ENCODE results near the gene FRA10AC1. TPM values are rescaled to one million over a fixed set of nuclear protein-coding genes. Genes with fewer than 3 reads are reported as not detected.
A peak's percentile ranks its signal among the peaks of the same experiment; 100 is the strongest.

The FRA10AC1 gene
- total and polyA plus RNA-seq, 2 of the 13 experiments (the other 11 are each of a cell fraction or from before 2014, with no cell fraction given) = 5.3 to 7.4 TPM

- peak; percentile 68; the same call in 1 of the 2 replicates for TF ChIP-seq PITX1 (CRISPR knock-in tag; IDR thresholded peaks at IDR 0.05)
- peak; percentile 97 for TF ChIP-seq KAT8 (CRISPR knock-in tag; IDR thresholded peaks at IDR 0.05)
- TF ChIP-seq KLF11 (CRISPR knock-in tag; IDR thresholded peaks at IDR 0.05) = no peak
- TF ChIP-seq TFDP2 (CRISPR knock-in tag; IDR thresholded peaks at IDR 0.05) = peak; percentile 80
- TF ChIP-seq, protein P1, sequence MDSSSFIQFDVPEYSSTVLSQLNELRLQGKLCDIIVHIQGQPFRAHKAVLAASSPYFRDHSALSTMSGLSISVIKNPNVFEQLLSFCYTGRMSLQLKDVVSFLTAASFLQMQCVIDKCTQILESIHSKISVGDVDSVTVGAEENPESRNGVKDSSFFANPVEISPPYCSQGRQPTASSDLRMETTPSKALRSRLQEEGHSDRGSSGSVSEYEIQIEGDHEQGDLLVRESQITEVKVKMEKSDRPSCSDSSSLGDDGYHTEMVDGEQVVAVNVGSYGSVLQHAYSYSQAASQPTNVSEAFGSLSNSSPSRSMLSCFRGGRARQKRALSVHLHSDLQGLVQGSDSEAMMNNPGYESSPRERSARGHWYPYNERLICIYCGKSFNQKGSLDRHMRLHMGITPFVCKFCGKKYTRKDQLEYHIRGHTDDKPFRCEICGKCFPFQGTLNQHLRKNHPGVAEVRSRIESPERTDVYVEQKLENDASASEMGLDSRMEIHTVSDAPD (CRISPR knock-in tag; IDR thresholded peaks at IDR 0.05) = peak; percentile 83
- TF ChIP-seq, protein P2, sequence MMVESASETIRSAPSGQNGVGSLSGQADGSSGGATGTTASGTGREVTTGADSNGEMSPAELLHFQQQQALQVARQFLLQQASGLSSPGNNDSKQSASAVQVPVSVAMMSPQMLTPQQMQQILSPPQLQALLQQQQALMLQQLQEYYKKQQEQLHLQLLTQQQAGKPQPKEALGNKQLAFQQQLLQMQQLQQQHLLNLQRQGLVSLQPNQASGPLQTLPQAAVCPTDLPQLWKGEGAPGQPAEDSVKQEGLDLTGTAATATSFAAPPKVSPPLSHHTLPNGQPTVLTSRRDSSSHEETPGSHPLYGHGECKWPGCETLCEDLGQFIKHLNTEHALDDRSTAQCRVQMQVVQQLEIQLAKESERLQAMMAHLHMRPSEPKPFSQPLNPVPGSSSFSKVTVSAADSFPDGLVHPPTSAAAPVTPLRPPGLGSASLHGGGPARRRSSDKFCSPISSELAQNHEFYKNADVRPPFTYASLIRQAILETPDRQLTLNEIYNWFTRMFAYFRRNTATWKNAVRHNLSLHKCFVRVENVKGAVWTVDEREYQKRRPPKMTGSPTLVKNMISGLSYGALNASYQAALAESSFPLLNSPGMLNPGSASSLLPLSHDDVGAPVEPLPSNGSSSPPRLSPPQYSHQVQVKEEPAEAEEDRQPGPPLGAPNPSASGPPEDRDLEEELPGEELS (CRISPR knock-in tag; IDR thresholded peaks at IDR 0.05) = peak; percentile 64
- TF ChIP-seq ETV5 (CRISPR knock-in tag; IDR thresholded peaks at IDR 0.05; ENCODE audit: borderline replicate concordance) = peak; percentile 65; the same call in 1 of the 2 replicates
- TF ChIP-seq, protein P3, sequence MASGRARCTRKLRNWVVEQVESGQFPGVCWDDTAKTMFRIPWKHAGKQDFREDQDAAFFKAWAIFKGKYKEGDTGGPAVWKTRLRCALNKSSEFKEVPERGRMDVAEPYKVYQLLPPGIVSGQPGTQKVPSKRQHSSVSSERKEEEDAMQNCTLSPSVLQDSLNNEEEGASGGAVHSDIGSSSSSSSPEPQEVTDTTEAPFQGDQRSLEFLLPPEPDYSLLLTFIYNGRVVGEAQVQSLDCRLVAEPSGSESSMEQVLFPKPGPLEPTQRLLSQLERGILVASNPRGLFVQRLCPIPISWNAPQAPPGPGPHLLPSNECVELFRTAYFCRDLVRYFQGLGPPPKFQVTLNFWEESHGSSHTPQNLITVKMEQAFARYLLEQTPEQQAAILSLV (CRISPR knock-in tag; IDR thresholded peaks at IDR 0.05; ENCODE audit: borderline replicate concordance) = peak; percentile 84; the same call in 1 of the 2 replicates
- TF ChIP-seq STAT5B (CRISPR knock-in tag; IDR thresholded peaks at IDR 0.05) = peak; percentile 80; the same call in 1 of the 2 replicates
- TF ChIP-seq PHF20 (CRISPR knock-in tag; IDR thresholded peaks at IDR 0.05) = peak; percentile 98
- peak; percentile 74; the same call in 1 of the 2 replicates for TF ChIP-seq ZNF543 (CRISPR knock-in tag; IDR thresholded peaks at IDR 0.05)
- TF ChIP-seq ZBTB40 (IDR thresholded peaks at IDR 0.05) = peak; percentile 92
- TF ChIP-seq ZBTB40 (CRISPR knock-in tag; IDR thresholded peaks at IDR 0.05) = peak; percentile 88
- TF ChIP-seq ZNF619 (CRISPR knock-in tag; IDR thresholded peaks at IDR 0.05) = peak; percentile 97
These were observed at the start of gene FRA10AC1 (continued) for GRCh38 chr10:93702210-93703001.

All from HepG2 (cell line).